NK-92 treated with Interleukin-12 subunit alpha and Interleukin-12 subunit beta, amount 100 ng/mL, for 24 hours (cell line): ENCODE data around the gene CDKN2A.

Source experiments
- DNase-seq: peaks from one replicate; lab custom pipeline; 2025; lab: John Stamatoyannopoulos, UW

CDKN2A gene

GRCh38 chr9:21993893-21994555, at the start of gene CDKN2A:
Gene CDKN2A, minus strand, starts transcription at chr9:21994392.
- DNase-seq, result peak; percentile 93

GRCh38 chr9:22043928-22044327, 49.7 kb upstream of the CDKN2A start:
- no peak for DNase-seq

GRCh38 chr9:22041775-22042174, 47.6 kb upstream of the CDKN2A start:
- no peak for DNase-seq

GRCh38 chr9:22041344-22041743, 47.2 kb upstream of the CDKN2A start:
- no peak for DNase-seq

- DNase-seq, result no peak
These were observed 46.6 kb upstream of the CDKN2A start for GRCh38 chr9:22040760-22041159.

- no peak for DNase-seq
These were observed 45.1 kb upstream of the CDKN2A start for GRCh38 chr9:22039258-22039657.

- no peak for DNase-seq
These were observed 43.9 kb upstream of the CDKN2A start for GRCh38 chr9:22037954-22038690.

GRCh38 chr9:22036866-22037626, 42.9 kb upstream of the CDKN2A start:
- no peak for DNase-seq

GRCh38 chr9:22035591-22036011, 41.4 kb upstream of the CDKN2A start:
- DNase-seq, result peak; percentile 34

- no peak for DNase-seq
These were observed 38.9 kb upstream of the CDKN2A start for GRCh38 chr9:22033012-22033630.

- DNase-seq, result no peak
These were observed 37.6 kb upstream of the CDKN2A start for GRCh38 chr9:22031655-22032411.

- DNase-seq, result no peak
These were observed 36.0 kb upstream of the CDKN2A start for GRCh38 chr9:22030101-22030598.

GRCh38 chr9:22029231-22029630, 35.0 kb upstream of the CDKN2A start:
- no peak for DNase-seq

GRCh38 chr9:22028394-22028793, 34.2 kb upstream of the CDKN2A start:
- no peak for DNase-seq

GRCh38 chr9:22026696-22027095, 32.5 kb upstream of the CDKN2A start:
- no peak for DNase-seq

- no peak for DNase-seq
These were observed 28.2 kb upstream of the CDKN2A start for GRCh38 chr9:22022396-22022795.

GRCh38 chr9:22010866-22011625, 16.9 kb upstream of the CDKN2A start:
- no peak for DNase-seq

- no peak for DNase-seq
These were observed 15.3 kb upstream of the CDKN2A start for GRCh38 chr9:22009506-22009867.

- DNase-seq, result no peak
These were observed 14.7 kb upstream of the CDKN2A start, which contains the start of gene CDKN2B for GRCh38 chr9:22008717-22009505. Gene CDKN2B, minus strand, starts transcription at chr9:22009305. Its CDS starts 352 bp downstream, at chr9:22008953.

GRCh38 chr9:22008384-22008716, 14.2 kb upstream of the CDKN2A start:
- DNase-seq, result no peak
